Measurements from ENCODE around the gene ZNF280D. TPM values are rescaled to one million over a fixed set of nuclear protein-coding genes. Genes with fewer than 3 reads are reported as not detected.

ZNF280D gene
- total RNA-seq, 1 experiment from 2014 or later: 25.3 TPM

GRCh38 chr15:56640127-56640526 lies 93.2 kb downstream of the ZNF280D start:
- no peaks in the 10 kb centered on the region for H3K36me3 ChIP-seq (ENCODE audit: control insufficient read depth in 1 of 2, insufficient read depth in 2 of 2, low read length in 2 of 2)
- H3K9me3 ChIP-seq (ENCODE audit: control insufficient read depth in 1 of 2, insufficient read depth in 1 of 2, low read depth in 1 of 2, low read length in 2 of 2): no peaks in the 10 kb centered on the region
- H3K4me3 ChIP-seq (replicated peaks in 1 of 2; ENCODE audit: low read depth in 1 of 2, low read length in 2 of 2): no peak overlapping the region
- no peak overlapping the region for H3K27ac ChIP-seq (ENCODE audit: low read depth, low read length)
- H3K27me3 ChIP-seq (ENCODE audit: insufficient read depth, low read length): no peaks in the 10 kb centered on the region
- ChIA-PET CTCF (no interaction called here), RAD21 (ENCODE audit: low non-redundant PET in 1 of 2, low total read pairs in 2 of 2, uncharacterized antibody in 2 of 2, unreplicated experiment in 2 of 2) (no interaction called here), POLR2A (no interaction called here)
- BruUV-seq (replicated peaks): no TSS peak
- H4K20me1 ChIP-seq (ENCODE audit: insufficient read depth): no peaks in the 10 kb centered on the region
- no peaks in the 10 kb centered on the region for H3K4me1 ChIP-seq (ENCODE audit: control insufficient read depth in 1 of 2, insufficient read depth in 2 of 2, low read length in 2 of 2)
- H2AFZ ChIP-seq (ENCODE audit: low read depth, low read length, poor library complexity, severe bottlenecking): no peak overlapping the region
- H3K79me2 ChIP-seq (ENCODE audit: insufficient read depth, low read length): no peaks in the 10 kb centered on the region
- H3K4me2 ChIP-seq (ENCODE audit: low read length): no peak overlapping the region
- ATAC-seq (no peak), DNase-seq (ENCODE audit: low read depth, low spot score) (no peak)
- TF ChIP-seq EZH2phosphoT487 (IDR thresholded peaks at IDR 0.05; ENCODE audit: borderline replicate concordance): no peak
- TF ChIP-seq FOSL1 (IDR thresholded peaks at IDR 0.05; ENCODE audit: low read depth): no peak
- TF ChIP-seq JUND (IDR thresholded peaks at IDR 0.05): no peak
- TF ChIP-seq ELF1 (IDR thresholded peaks at IDR 0.05; ENCODE audit: borderline replicate concordance, low read depth): no peak
- no peak for TF ChIP-seq RAD21 (IDR thresholded peaks at IDR 0.05; ENCODE audit: low read depth)
- TF ChIP-seq REST (IDR thresholded peaks at IDR 0.05; ENCODE audit: low read depth): no peak
- no peak for TF ChIP-seq MAX (IDR thresholded peaks at IDR 0.05)
- no peak for TF ChIP-seq ZBTB33 (IDR thresholded peaks at IDR 0.05; ENCODE audit: extremely low read depth, insufficient replicate concordance, low read length)
- TF ChIP-seq ZFX (IDR thresholded peaks at IDR 0.05): no peak
- no peak for TF ChIP-seq POLR2A (IDR thresholded peaks at IDR 0.05; ENCODE audit: borderline replicate concordance, extremely low read depth, insufficient read depth, insufficient read length)
- TF ChIP-seq ATF3 (IDR thresholded peaks at IDR 0.05): no peak
- no peak for TF ChIP-seq EGR1 (IDR thresholded peaks at IDR 0.05; ENCODE audit: low read depth)
- TF ChIP-seq SP1 (IDR thresholded peaks at IDR 0.05; ENCODE audit: low read depth): no peak
- TF ChIP-seq EZH2 (IDR thresholded peaks at IDR 0.05): no peak
- TF ChIP-seq SIN3A (IDR thresholded peaks at IDR 0.05; ENCODE audit: low read depth): no peak
- no peak for TF ChIP-seq TCF7L2 (IDR thresholded peaks at IDR 0.05; ENCODE audit: borderline replicate concordance, extremely low read depth, insufficient read depth, insufficient read length)
- TF ChIP-seq ZNF274 (IDR thresholded peaks at IDR 0.05; ENCODE audit: low read depth, low read length): no peak
- no peak overlapping the region for H3K9ac ChIP-seq (ENCODE audit: low read length)
- intact Hi-C loops (cut with micrococcal nuclease): no loop called here
- no peaks in the 10 kb centered on the region for H3K9me2 ChIP-seq (ENCODE audit: insufficient read depth)
